Hepatocyte (in vitro differentiated cells): ENCODE measurements around the gene NUP210L. TPM values are rescaled to one million over a fixed set of nuclear protein-coding genes. Genes with fewer than 3 reads are reported as not detected.

Experiments
- DNase-seq: peaks from one replicate; pipeline ENCODE4 v3.0.0-alpha.2; 2016; ENCODE audit warnings: low spot score
- H2AFZ ChIP-seq: fragments of 200-600 bp; sonication (generic); 2 replicates; pipeline ENCODE4 v1.6.0; 2016; ENCODE audit warnings: antibody characterized with exemption, mild to moderate bottlenecking
- H3K27ac ChIP-seq: fragments of 200-600 bp; sonication (generic); 2 replicates; pipeline ENCODE4 v1.5.1; 2016; ENCODE audit warnings: mild to moderate bottlenecking
- H3K27me3 ChIP-seq: fragments of 200-600 bp; sonication (generic); 2 replicates; pipeline ENCODE4 v1.6.1; 2016
- H3K36me3 ChIP-seq: fragments of 200-600 bp; sonication (generic); replicated peaks from 2 replicates; pipeline ENCODE4 v1.5.1; 2016; ENCODE audit warnings: low read depth; ENCODE audit not compliant: insufficient read depth
- H3K4me1 ChIP-seq: fragments of 200-600 bp; sonication (generic); 2 replicates; pipeline ENCODE4 v1.5.1; 2016; ENCODE audit warnings: mild to moderate bottlenecking, moderate library complexity; ENCODE audit not compliant: insufficient read depth
- H3K4me2 ChIP-seq: fragments of 200-600 bp; sonication (generic); 2 replicates; pipeline ENCODE4 v1.6.0; 2016
- H3K4me3 ChIP-seq: fragments of 200-600 bp; sonication (generic); 2 replicates; pipeline ENCODE4 v1.5.1; 2016; ENCODE audit warnings: mild to moderate bottlenecking
- H3K79me2 ChIP-seq: fragments of 200-600 bp; sonication (generic); 2 replicates; pipeline ENCODE4 v1.6.0; 2017; ENCODE audit warnings: mild to moderate bottlenecking
- H3K9me2 ChIP-seq: fragments of 200-600 bp; sonication (generic); replicated peaks from 2 replicates; pipeline ENCODE4 v1.6.0; 2017; ENCODE audit warnings: mild to moderate bottlenecking; ENCODE audit not compliant: insufficient read depth
- H3K9me3 ChIP-seq: fragments of 200-600 bp; sonication (generic); 2 replicates; pipeline ENCODE4 v1.5.1; 2016; ENCODE audit warnings: low read depth, mild to moderate bottlenecking
- H4K20me1 ChIP-seq: fragments of 200-600 bp; sonication (generic); 2 replicates; pipeline ENCODE4 v1.6.0; 2016; ENCODE audit warnings: mild to moderate bottlenecking; ENCODE audit not compliant: insufficient read depth, poor library complexity, severe bottlenecking
- CTCF ChIP-seq: fragments of 200-600 bp; sonication (generic); IDR thresholded peaks from 2 replicates; pipeline ENCODE4 v1.5.1; 2016; ENCODE audit warnings: antibody characterized with exemption, mild to moderate bottlenecking; ENCODE audit not compliant: poor library complexity
- EZH2 ChIP-seq: fragments of 200-600 bp; sonication (generic); IDR thresholded peaks from 2 replicates; pipeline ENCODE4 v1.6.1; 2016; ENCODE audit warnings: antibody characterized with exemption, mild to moderate bottlenecking, borderline replicate concordance
- EZH2phosphoT487 ChIP-seq: fragments of 200-600 bp; sonication (generic); IDR thresholded peaks from one replicate; pipeline ENCODE4 v1.6.1; 2018; ENCODE audit warnings: antibody characterized with exemption, mild to moderate bottlenecking, low read depth, moderate library complexity; ENCODE audit not compliant: unreplicated experiment, severe bottlenecking
- WGBS: methylation state at CpG from one replicate; pipeline ENCODE4 v1.1.6; 2016; ENCODE audit warnings: low lambda C conversion rate; ENCODE audit errors: missing lambda C conversion rate; 5-methylcytosine and 5-hydroxymethylcytosine counted together
- polyA plus RNA-seq: library from polyadenylated mRNA; unstranded; fragments of >200 nt; fragmentation: Nextera tagmentation; extraction: Ambion mirVana; gene quantifications from 2 replicates; pipeline ENCODE4 v1.2.1, GENCODE V29; 2016
- total RNA-seq: library from RNA; depleted of rRNA; stranded (reverse); fragments of >200 nt; gene quantifications from 2 replicates; pipeline ENCODE4 v1.2.3, GENCODE V29; 2014

NUP210L gene
- total and polyA plus RNA-seq, 2 experiments from 2014 or later: 0.03 TPM; not detected in 1

GRCh38 chr1:154174654-154175053 lies 19.8 kb upstream of the NUP210L start:
- H3K79me2 ChIP-seq: peaks cover 97% of the 10 kb centered on the region

GRCh38 chr1:154171880-154172279 lies 17.0 kb upstream of the NUP210L start:
- Histone ChIP-seq H4K20me1 (peaks cover 22% of the 10 kb centered on the region), H3K27me3 (no peaks in the 10 kb centered on the region), H3K4me1 (peaks cover 4% of the 10 kb centered on the region), H2AFZ (no peak overlapping the region), H3K9me3 (no peaks in the 10 kb centered on the region), H3K9me2 (no peaks in the 10 kb centered on the region), H3K36me3 (peaks cover 6% of the 10 kb centered on the region), H3K27ac (no peak overlapping the region), H3K4me2 (no peak overlapping the region), H3K4me3 (no peak overlapping the region), H3K79me2 (peaks cover 78% of the 10 kb centered on the region)
- TF ChIP-seq CTCF (no peak), EZH2 (no peak), EZH2phosphoT487 (no peak)
- DNase-seq: no peak
- 94% methylated on average over 5 of the region's 5 CpGs for WGBS

More at GRCh38 chr1:154174654-154175053, 19.8 kb upstream of the NUP210L start:
- H4K20me1 ChIP-seq: peaks cover 49% of the 10 kb centered on the region
- peaks cover 6% of the 10 kb centered on the region for H3K36me3 ChIP-seq
- 93% methylated on average over 4 of the region's 4 CpGs for WGBS
- H3K4me1 ChIP-seq: peaks cover 24% of the 10 kb centered on the region
- H3K4me2 ChIP-seq: no peak overlapping the region
- H3K4me3 ChIP-seq: no peak overlapping the region
- no peaks in the 10 kb centered on the region for H3K27me3 ChIP-seq
- H3K9me3 ChIP-seq: no peaks in the 10 kb centered on the region
- no peak for DNase-seq
- no peaks in the 10 kb centered on the region for H3K9me2 ChIP-seq
- TF ChIP-seq EZH2phosphoT487 (no peak), CTCF (no peak), EZH2 (no peak)
- no peak overlapping the region for H2AFZ ChIP-seq
- no peak overlapping the region for H3K27ac ChIP-seq

- Histone ChIP-seq H4K20me1 (peaks cover 17% of the 10 kb centered on the region), H3K79me2 (peaks cover 73% of the 10 kb centered on the region), H3K4me2 (no peak overlapping the region), H3K27me3 (no peaks in the 10 kb centered on the region), H3K9me2 (no peaks in the 10 kb centered on the region), H3K36me3 (peaks cover 6% of the 10 kb centered on the region), H3K9me3 (no peaks in the 10 kb centered on the region), H3K4me1 (peaks cover 3% of the 10 kb centered on the region), H2AFZ (no peak overlapping the region), H3K4me3 (no peak overlapping the region), H3K27ac (no peak overlapping the region)
- DNase-seq: no peak
- TF ChIP-seq CTCF (no peak), EZH2 (no peak), EZH2phosphoT487 (no peak)
- WGBS: 91% methylated on average over 4 of the region's 4 CpGs
These were observed 16.3 kb upstream of the NUP210L start for GRCh38 chr1:154171223-154171583.
